PC-9 (cell line): ENCODE measurements around the gene GAL3ST2. TPM values are rescaled to one million over a fixed set of nuclear protein-coding genes. Genes with fewer than 3 reads are reported as not detected.

Experiments used
- BruUV-seq: library from RNA; stranded (reverse); fragments of 400-500 nt; replicated peaks from 2 replicates; lab custom pipeline; 2021; lab: Mats Ljungman, UMichigan
- CTCF ChIA-PET: fragments of 300-600 bp; sonication (Branson Sonifier 250); formaldehyde crosslinking; loops from one replicate; lab custom pipeline; 2022; ENCODE audit warnings: antibody characterized with exemption; lab: Charles Lee
- POLR2A ChIA-PET: fragments of 300-600 bp; sonication (Branson Sonifier 250); formaldehyde crosslinking; loops from one replicate; lab custom pipeline; 2022; ENCODE audit warnings: antibody characterized with exemption; ENCODE audit not compliant: unreplicated experiment; lab: Charles Lee
- DNase-seq, 2 experiments: peaks; one replicate each; pipeline versions ENCODE4 v3.0.0 to v3.0.0-alpha.2; 2015 to 2022; ENCODE audit warnings: mixed read lengths in 1 of 2
- H2AFZ ChIP-seq: fragments of 200-600 bp; sonication (generic); 2 replicates; pipeline ENCODE4 v1.8.1; 2017; ENCODE audit warnings: antibody characterized with exemption
- H3F3A ChIP-seq: fragments of 200-600 bp; sonication (generic); 2 replicates; pipeline ENCODE4 v1.8.1; 2017; ENCODE audit warnings: antibody characterized with exemption, mild to moderate bottlenecking, low read depth; ENCODE audit not compliant: insufficient read depth
- H3K27ac ChIP-seq: fragments of 200-600 bp; sonication (generic); 2 replicates; pipeline ENCODE4 v1.6.1; 2016; ENCODE audit warnings: mixed run types
- H3K27me3 ChIP-seq: fragments of 200-600 bp; sonication (generic); 2 replicates; pipeline ENCODE4 v1.6.1; 2016; ENCODE audit warnings: low read depth, mixed run types; ENCODE audit not compliant: insufficient read depth
- H3K36me3 ChIP-seq: fragments of 200-600 bp; sonication (generic); 2 replicates; pipeline ENCODE4 v1.6.1; 2016; ENCODE audit warnings: low read depth, mixed run types
- H3K4me1 ChIP-seq: fragments of 200-600 bp; sonication (generic); replicated peaks from 2 replicates; pipeline ENCODE4 v1.6.1; 2016; ENCODE audit warnings: mixed run types; ENCODE audit not compliant: insufficient read depth
- H3K4me2 ChIP-seq: fragments of 200-600 bp; sonication (generic); 2 replicates; pipeline ENCODE4 v1.6.1; 2017; ENCODE audit warnings: mixed run types
- H3K4me3 ChIP-seq: fragments of 200-600 bp; sonication (generic); 2 replicates; pipeline ENCODE4 v1.6.1; 2016; ENCODE audit warnings: mixed run types
- H3K79me2 ChIP-seq: fragments of 200-600 bp; sonication (generic); 2 replicates; pipeline ENCODE4 v1.6.1; 2017; ENCODE audit warnings: low read depth, mixed run types
- H3K9me2 ChIP-seq: fragments of 200-600 bp; sonication (generic); 2 replicates; pipeline ENCODE4 v1.8.1; 2017; ENCODE audit warnings: mild to moderate bottlenecking; ENCODE audit not compliant: insufficient read depth
- H3K9me3 ChIP-seq: fragments of 200-600 bp; sonication (generic); 2 replicates; pipeline ENCODE4 v1.8.1; 2016; ENCODE audit warnings: low read depth; ENCODE audit not compliant: insufficient read depth
- H4K20me1 ChIP-seq: fragments of 200-600 bp; sonication (generic); 2 replicates; pipeline ENCODE4 v1.8.1; 2017; ENCODE audit not compliant: insufficient read depth
- EZH2 ChIP-seq: fragments of 200-600 bp; sonication (generic); IDR thresholded peaks from 2 replicates; pipeline ENCODE4 v1.8.0; 2017; ENCODE audit warnings: antibody characterized with exemption, low read depth
- intact Hi-C: fragments of 100-400 bp; cut with micrococcal nuclease; formaldehyde crosslinking; loops from one replicate; pipeline ENCODE4 v1.10.0; 2022; ENCODE audit not compliant: unreplicated experiment
- total RNA-seq: library from RNA; stranded (reverse); gene quantifications from 2 replicates; pipeline ENCODE4 v1.2.3, GENCODE V29; 2021
- TF ChIP-seq, protein P1 (sequence below): fragments of 200-600 bp; sonication (generic); conservative IDR thresholded peaks from 2 replicates; pipeline ENCODE4 v1.6.1; 2017; ENCODE audit warnings: mixed run types, antibody characterized with exemption, mild to moderate bottlenecking, moderate library complexity

Gene GAL3ST2
- total RNA-seq, 1 experiment from 2014 or later: 3.9 TPM

DNA sequence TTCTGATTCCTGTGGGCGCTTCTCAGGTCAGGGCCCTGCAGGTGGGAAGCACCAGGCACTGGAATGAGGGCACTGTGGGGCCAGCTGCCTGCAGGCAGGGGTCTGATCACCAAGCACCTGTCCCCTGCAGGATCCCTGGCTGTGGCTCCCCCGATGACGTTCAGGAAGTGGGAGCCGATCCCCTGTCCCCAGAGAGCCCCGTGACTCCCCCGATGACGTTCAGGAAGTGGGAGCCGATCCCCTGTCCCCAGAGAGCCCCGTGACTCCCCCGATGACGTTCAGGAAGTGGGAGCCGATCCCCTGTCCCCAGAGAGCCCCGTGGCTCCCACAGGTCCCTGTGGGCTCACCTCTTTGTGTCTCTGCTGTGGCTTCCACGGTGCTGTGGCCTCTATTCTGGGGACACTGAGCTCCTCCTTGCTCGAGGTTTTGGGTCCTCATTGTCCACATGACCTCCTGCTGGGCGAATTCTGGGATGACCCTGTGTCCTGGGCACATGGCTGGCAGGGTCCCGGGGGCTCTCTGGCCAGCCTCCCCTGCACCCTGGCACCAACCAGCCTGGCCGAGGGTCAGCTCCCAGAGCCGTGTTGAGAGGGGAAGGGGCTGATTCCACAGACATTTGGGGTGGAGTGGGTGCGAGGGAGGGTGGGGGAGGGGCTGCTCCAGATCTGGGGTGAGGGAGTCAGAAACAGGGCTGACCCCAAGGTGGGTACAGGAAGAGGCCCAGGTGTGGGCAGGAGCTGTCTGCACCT is 37.2 kb downstream of the GAL3ST2 start:
- intact Hi-C loops: no loop called here
- Histone ChIP-seq H3K36me3 (no peaks in the 10 kb centered on the region), H3K27ac (no peak overlapping the region), H3K4me3 (no peak overlapping the region), H3K9me3 (no peaks in the 10 kb centered on the region), H3F3A (no peaks in the 10 kb centered on the region; the same call in 1 of the 2 replicates), H3K4me2 (no peak overlapping the region), H3K79me2 (no peaks in the 10 kb centered on the region), H3K9me2 (no peaks in the 10 kb centered on the region), H3K27me3 (peaks cover 87% of the 10 kb centered on the region), H3K4me1 (no peaks in the 10 kb centered on the region), H4K20me1 (no peaks in the 10 kb centered on the region), H2AFZ (no peak overlapping the region)
- TF ChIP-seq EZH2: no peak
- TF ChIP-seq, protein P1, sequence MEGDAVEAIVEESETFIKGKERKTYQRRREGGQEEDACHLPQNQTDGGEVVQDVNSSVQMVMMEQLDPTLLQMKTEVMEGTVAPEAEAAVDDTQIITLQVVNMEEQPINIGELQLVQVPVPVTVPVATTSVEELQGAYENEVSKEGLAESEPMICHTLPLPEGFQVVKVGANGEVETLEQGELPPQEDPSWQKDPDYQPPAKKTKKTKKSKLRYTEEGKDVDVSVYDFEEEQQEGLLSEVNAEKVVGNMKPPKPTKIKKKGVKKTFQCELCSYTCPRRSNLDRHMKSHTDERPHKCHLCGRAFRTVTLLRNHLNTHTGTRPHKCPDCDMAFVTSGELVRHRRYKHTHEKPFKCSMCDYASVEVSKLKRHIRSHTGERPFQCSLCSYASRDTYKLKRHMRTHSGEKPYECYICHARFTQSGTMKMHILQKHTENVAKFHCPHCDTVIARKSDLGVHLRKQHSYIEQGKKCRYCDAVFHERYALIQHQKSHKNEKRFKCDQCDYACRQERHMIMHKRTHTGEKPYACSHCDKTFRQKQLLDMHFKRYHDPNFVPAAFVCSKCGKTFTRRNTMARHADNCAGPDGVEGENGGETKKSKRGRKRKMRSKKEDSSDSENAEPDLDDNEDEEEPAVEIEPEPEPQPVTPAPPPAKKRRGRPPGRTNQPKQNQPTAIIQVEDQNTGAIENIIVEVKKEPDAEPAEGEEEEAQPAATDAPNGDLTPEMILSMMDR: no peak
- BruUV-seq: no TSS peak
- DNase-seq: no peak
- CTCF ChIA-PET: no interaction called here
- POLR2A ChIA-PET: no interaction called here

DNA sequence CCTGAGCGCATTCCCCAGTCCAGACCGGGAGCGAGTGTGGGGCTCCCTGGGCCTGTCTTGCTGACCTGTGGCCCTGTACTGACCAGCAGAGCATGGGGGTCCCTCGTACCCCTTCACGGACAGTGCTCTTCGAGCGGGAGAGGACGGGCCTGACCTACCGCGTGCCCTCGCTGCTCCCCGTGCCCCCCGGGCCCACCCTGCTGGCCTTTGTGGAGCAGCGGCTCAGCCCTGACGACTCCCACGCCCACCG is 37.7 kb downstream of the GAL3ST2 start:
- ChIA-PET POLR2A (no interaction called here), CTCF (no interaction called here)
- intact Hi-C loops: no loop called here
- Histone ChIP-seq H3F3A (no peaks in the 10 kb centered on the region), H2AFZ (no peak overlapping the region), H3K4me2 (no peak overlapping the region), H3K79me2 (no peaks in the 10 kb centered on the region), H3K27me3 (peaks cover 87% of the 10 kb centered on the region), H3K36me3 (no peaks in the 10 kb centered on the region), H3K4me3 (no peak overlapping the region), H3K9me2 (no peaks in the 10 kb centered on the region), H3K4me1 (no peaks in the 10 kb centered on the region), H4K20me1 (no peaks in the 10 kb centered on the region), H3K27ac (no peak overlapping the region), H3K9me3 (no peaks in the 10 kb centered on the region)
- no TSS peak for BruUV-seq
- no peak for DNase-seq
- TF ChIP-seq, protein P1: no peak
- TF ChIP-seq EZH2: no peak

DNA sequence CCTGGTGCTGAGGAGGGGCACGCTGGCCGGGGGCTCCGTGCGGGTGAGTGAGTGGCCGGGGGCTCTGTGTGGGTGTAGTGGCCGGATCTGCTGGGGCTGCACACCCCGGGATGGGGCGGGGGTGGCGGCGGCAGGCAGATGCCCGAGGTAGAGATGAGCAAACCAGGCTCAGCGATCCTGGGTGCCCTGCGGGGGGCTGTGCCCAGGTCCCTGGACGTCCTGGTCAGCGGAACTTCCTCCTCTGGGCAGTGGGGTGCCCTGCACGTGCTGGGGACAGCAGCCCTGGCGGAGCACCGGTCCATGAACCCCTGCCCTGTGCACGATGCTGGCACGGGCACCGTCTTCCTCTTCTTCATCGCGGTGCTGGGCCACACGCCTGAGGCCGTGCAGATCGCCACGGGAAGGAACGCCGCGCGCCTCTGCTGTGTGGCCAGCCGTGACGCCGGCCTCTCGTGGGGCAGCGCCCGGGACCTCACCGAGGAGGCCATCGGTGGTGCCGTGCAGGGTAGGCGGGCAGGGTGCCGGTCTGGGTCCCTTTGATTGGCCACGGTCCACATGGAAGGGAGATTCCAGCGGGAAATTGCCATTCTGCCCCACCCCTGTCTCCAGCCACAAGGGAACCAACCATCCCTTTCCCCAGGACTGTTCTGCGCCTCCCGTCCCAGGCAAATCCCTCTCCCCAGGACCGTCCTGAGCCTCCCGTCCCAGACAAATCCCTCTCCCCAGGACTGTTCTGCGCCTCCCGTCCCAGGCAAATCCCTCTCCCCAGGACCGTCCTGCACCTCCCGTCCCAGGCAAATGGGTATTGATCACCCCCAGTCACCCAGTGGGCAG is 38.2 kb downstream of the GAL3ST2 start:
- no peak overlapping the region for H3K4me2 ChIP-seq
- no peak overlapping the region for H3K27ac ChIP-seq
- BruUV-seq: no TSS peak
- DNase-seq: no peak
- POLR2A ChIA-PET: no interaction called here
- no peaks in the 10 kb centered on the region for H3K4me1 ChIP-seq
- intact Hi-C loops: no loop called here
- H3K27me3 ChIP-seq: peaks cover 84% of the 10 kb centered on the region
- H3K4me3 ChIP-seq: no peak overlapping the region
- CTCF ChIA-PET: no interaction called here
- no peaks in the 10 kb centered on the region for H3K36me3 ChIP-seq
- H3K79me2 ChIP-seq: no peaks in the 10 kb centered on the region
- H3K9me3 ChIP-seq: no peaks in the 10 kb centered on the region
- H2AFZ ChIP-seq: no peak overlapping the region
- no peaks in the 10 kb centered on the region for H4K20me1 ChIP-seq
- no peaks in the 10 kb centered on the region for H3F3A ChIP-seq
- no peaks in the 10 kb centered on the region for H3K9me2 ChIP-seq
- TF ChIP-seq EZH2: no peak
- TF ChIP-seq, protein P1: no peak
